Smooth muscle cell of bladder (primary cell): ENCODE data around the gene GFOD1. TPM values are rescaled to one million over a fixed set of nuclear protein-coding genes. Genes with fewer than 3 reads are reported as not detected.

ENCODE experiments used
- total RNA-seq: library from RNA; depleted of rRNA; stranded (reverse); fragments of >200 nt; gene quantifications from 2 replicates; pipeline ENCODE4 v1.2.3, GENCODE V29; 2014

GFOD1 gene, protein sequence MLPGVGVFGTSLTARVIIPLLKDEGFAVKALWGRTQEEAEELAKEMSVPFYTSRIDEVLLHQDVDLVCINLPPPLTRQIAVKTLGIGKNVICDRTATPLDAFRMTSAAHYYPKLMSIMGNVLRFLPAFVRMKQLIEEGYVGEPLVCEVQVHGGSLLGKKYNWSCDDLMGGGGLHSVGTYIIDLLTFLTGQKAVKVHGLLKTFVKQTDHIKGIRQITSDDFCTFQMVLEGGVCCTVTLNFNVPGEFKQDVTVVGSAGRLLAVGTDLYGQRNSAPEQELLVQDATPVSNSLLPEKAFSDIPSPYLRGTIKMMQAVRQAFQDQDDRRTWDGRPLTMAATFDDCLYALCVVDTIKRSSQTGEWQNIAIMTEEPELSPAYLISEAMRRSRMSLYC
- 6.4 and 10.3 TPM in 2 replicates for total RNA-seq

DNA sequence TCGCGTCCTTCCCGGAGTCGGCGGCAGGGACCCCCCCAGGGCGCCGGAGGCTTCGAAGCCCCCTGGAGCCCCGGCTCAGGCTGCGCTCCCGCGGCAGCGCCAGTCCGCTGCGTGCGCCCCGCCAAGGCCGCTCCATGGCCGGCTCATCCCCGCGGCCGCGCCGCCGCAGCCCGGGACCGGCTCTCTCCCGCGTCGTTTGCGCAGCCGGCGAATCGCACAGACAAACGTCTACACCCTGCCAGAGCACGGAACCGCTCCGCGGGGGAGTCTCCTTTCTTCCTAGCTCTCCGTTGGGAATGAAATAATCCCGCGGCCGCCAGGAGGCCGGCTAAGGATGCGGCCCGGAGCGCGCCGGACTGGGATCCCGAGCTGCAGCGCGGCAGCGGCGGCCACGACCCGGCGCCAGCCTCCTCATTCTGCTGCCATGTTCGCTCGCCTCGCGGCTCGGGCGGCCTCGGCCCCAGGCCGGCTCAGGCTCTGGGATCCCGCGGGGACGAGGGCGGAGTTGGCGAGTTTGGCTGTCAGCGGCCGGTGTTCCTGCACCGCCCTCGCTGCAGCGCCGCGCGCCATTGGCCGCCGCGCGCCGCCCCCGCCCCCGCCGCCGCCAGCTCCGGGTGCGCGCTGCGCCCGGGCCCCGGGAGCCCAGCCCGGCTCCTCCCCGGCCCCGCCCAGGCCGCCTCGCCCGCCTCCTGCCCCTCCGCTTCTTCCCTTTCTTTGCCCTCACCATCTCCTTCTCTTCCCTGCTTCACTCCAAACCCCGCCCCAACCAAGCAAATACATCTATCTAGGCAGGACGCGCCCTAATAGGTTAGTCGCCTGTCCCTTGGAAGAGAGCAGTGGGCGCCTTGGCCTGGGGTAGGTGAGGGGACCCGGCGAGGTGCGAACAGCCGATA, at the start of gene GFOD1:
TSS of gene GFOD1 (minus strand) at position 479 of the 893 bp plus-strand sequence. CDS start 710 bp downstream, outside the sequence.

DNA sequence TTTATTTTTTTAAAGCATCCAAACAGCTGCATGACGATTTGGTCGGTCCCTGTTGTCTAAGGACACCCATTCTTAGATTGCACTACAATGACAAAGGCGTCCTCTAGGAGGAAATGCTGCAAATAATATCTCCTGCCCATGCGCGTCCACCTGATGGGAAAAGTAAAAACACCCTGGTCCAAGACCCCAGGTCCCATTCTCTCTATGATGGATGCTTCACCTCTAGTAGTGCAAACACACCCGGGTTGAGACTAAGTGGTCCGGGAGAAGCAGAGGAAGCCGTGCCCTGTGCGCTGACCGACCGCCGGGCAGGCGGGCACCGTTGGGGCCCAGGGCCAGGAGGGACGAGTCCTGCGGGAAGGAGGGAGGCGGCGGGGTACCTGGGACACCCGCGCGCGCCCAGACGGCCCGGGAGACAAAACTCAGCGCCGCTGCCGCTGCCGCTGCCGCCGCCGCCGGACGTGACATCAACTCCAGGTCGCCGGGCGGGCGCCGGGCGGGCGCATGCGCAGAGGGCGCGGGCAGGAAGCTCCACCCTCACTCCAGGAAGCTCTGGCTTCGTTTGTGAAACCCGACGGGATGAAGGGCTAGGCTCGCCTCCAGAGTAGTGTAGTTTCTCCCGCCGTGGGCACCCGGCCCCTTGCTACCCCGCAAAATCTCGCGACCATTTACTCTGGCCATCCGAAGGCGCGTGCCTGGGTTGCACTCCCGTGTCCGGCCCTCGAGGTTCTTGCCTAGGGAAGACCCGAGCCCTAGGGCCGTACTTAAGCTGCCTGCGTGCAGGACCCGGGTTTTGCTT, 159.1 kb downstream of the GFOD1 start, which contains the start of gene TBC1D7:
TSS of gene TBC1D7 (minus strand) at position 462 of the 799 bp plus-strand sequence. CDS start 1,639 bp downstream, outside the sequence.

Other genes starting within 250 kb of the GFOD1 start
- 15.1 and 24.2 TPM in 2 replicates for gene TBC1D7, start 159.1 kb downstream of the GFOD1 start, total RNA-seq
- gene SIRT5, start 87.0 kb upstream of the GFOD1 start, total RNA-seq: 6.3 and 6.4 TPM in 2 replicates
- 43.6 and 48.2 TPM in 2 replicates for gene NOL7, start 127.7 kb upstream of the GFOD1 start, total RNA-seq
- 34.6 and 38.4 TPM in 2 replicates for gene RANBP9, start 224.2 kb upstream of the GFOD1 start, total RNA-seq